H1 (cell line): ENCODE results near the gene SPATA33. TPM values are rescaled to one million over a fixed set of nuclear protein-coding genes. Genes with fewer than 3 reads are reported as not detected.

Source experiments
- BCL11A ChIP-seq, 2 experiments: IDR thresholded peaks; one replicate each; pipeline ENCODE4 v1.6.1; 2011; ENCODE audit warnings: low read depth in 2 of 2, low read length in 2 of 2, mild to moderate bottlenecking in 2 of 2
- TAF1 ChIP-seq: IDR thresholded peaks from 2 replicates; pipeline ENCODE4 v1.6.1; 2011; ENCODE audit warnings: mild to moderate bottlenecking, low read depth, low read length
- polyA plus RNA-seq, 7 experiments: library from polyadenylated mRNA; depleted of rRNA in 3 of 7; stranded (reverse) in 5 of 7; unstranded in 2 of 7; fragments of >200 nt in 5 of 7; fragments of 200-250 nt in 2 of 7; gene quantifications; 1 replicate in 5 of 7; 2 replicates in 1 of 7; 4 replicates in 1 of 7; pipeline versions ENCODE4 v1.2.1 to v1.2.3, GENCODE V29; 2011 to 2013; ENCODE audit warnings: missing spikeins in 2 of 7, mixed read lengths in 2 of 7
- total RNA-seq: library from RNA; stranded (reverse); fragmentation: NEBNext Ultra II Directional; extraction: Animal tissue kit (Norgen Biotek cat#: 25700); gene quantifications from 2 replicates; pipeline ENCODE4 v1.2.1, GENCODE V29; 2021

The SPATA33 gene
- total and polyA plus RNA-seq, 2 of the 8 experiments (the other 6 are each of a cell fraction or from before 2014, with no cell fraction given) = 5.4 to 16.9 TPM

DNA sequence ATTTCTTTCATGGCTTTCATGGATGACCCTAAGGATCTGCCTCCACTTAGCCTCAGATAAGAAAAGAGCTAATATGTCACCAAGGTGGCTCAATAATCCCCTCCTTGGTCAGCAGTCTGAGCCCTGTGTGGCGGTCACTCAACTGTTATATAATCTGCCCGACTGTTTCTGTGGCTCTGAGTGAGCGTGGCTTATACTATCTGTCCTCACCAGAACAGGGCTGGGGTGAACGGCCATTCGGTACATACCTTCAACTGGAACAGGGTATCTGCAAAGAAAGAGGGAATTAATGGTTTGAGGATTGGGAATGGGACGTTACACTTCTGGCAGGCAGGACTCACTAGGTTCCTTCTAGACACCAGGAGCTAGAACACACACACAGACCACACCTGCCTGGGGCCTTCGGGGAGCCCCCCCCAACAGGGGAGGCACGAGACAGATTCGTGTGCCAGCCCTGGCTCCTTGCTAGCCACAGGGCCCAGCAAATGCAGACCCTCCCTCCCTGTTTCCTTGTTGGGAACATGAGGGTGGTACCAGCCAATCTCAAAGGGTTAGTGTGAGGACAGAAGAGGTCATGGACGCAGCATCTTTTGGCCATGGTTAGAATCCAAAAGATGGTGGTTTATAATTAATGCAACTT lies 3.9 kb upstream of the SPATA33 start (continued):
- TF ChIP-seq BCL11A (IDR thresholded peaks at IDR 0.05; ENCODE audit: low read depth in 2 of 2, low read length in 2 of 2) (no peak), TAF1 (no peak)
